IMR-90 (cell line): Measurements from ENCODE around the gene PSRC1. TPM values are rescaled to one million over a fixed set of nuclear protein-coding genes. Genes with fewer than 3 reads are reported as not detected.

Source experiments
- ATAC-seq: fragments of 200-7000 bp; cut with Tn5 transposase; 2 replicates; pipeline ENCODE4 v1.9.1; 2020; ENCODE audit warnings: low read depth, mild to moderate bottlenecking, moderate library complexity
- BruUV-seq: library from RNA; stranded (reverse); fragments of 400-500 nt; replicated peaks from 2 replicates; lab custom pipeline; 2021; lab: Mats Ljungman, UMichigan
- CTCF ChIA-PET: fragments of 300-600 bp; formaldehyde crosslinking; extraction: SDS; loops from one replicate; lab custom pipeline; 2021; ENCODE audit warnings: antibody characterized with exemption; lab: Yijun Ruan, JAX
- POLR2A ChIA-PET: fragments of 300-600 bp; sonication (Branson Sonifier 250); formaldehyde crosslinking; loops from one replicate; lab custom pipeline; 2022; ENCODE audit warnings: antibody characterized with exemption; ENCODE audit not compliant: unreplicated experiment; lab: Charles Lee
- DNase-seq: peaks from one replicate; pipeline ENCODE4 v3.0.0; 2013
- H2AFZ ChIP-seq: replicated peaks from 2 replicates; pipeline ENCODE3; 2013; ENCODE audit warnings: low read length, mild to moderate bottlenecking; ENCODE audit not compliant: poor library complexity
- H2AK5ac ChIP-seq: 2 replicates; pipeline ENCODE4 v1.6.1; 2013; ENCODE audit warnings: low read depth, low read length, inconsistent platforms
- H2AK9ac ChIP-seq: replicated peaks from 2 replicates; pipeline ENCODE3; 2013; ENCODE audit warnings: mild to moderate bottlenecking, low read depth, low read length, moderate library complexity; ENCODE audit not compliant: poor library complexity
- H2BK120ac ChIP-seq: 2 replicates; pipeline ENCODE4 v1.6.1; 2013; ENCODE audit warnings: low read depth, low read length, inconsistent platforms
- H2BK15ac ChIP-seq: 3 replicates; pipeline ENCODE4 v1.6.1; 2013; ENCODE audit warnings: low read depth, low read length, inconsistent platforms
- H2BK20ac ChIP-seq: 2 replicates; pipeline ENCODE4 v1.6.1; 2013; ENCODE audit warnings: low read depth, mild to moderate bottlenecking, inconsistent platforms, low read length, moderate library complexity
- H2BK5ac ChIP-seq: 2 replicates; pipeline ENCODE4 v1.6.1; 2013; ENCODE audit warnings: mild to moderate bottlenecking, low read depth, low read length, inconsistent platforms; ENCODE audit not compliant: poor library complexity, severe bottlenecking
- H3K14ac ChIP-seq: replicated peaks from 2 replicates; pipeline ENCODE4 v1.6.1; 2013; ENCODE audit warnings: low read depth, low read length, inconsistent platforms
- H3K18ac ChIP-seq: 2 replicates; pipeline ENCODE4 v1.6.1; 2013; ENCODE audit warnings: low read depth, low read length, control low read depth
- H3K23ac ChIP-seq: 2 replicates; pipeline ENCODE4 v1.6.1; 2013; ENCODE audit warnings: low read depth, low read length, inconsistent platforms
- H3K27ac ChIP-seq: 2 replicates; pipeline ENCODE4 v1.5.1; 2013; ENCODE audit warnings: mild to moderate bottlenecking, control low read depth, low read length; ENCODE audit not compliant: insufficient read depth
- H3K27me3 ChIP-seq: 2 replicates; pipeline ENCODE4 v1.6.1; 2013; ENCODE audit warnings: low read length; ENCODE audit not compliant: control insufficient read depth, insufficient read depth
- H3K36me3 ChIP-seq: 2 replicates; pipeline ENCODE4 v1.6.1; 2013; ENCODE audit warnings: low read length, mixed read lengths; ENCODE audit not compliant: control insufficient read depth, insufficient read depth
- H3K4ac ChIP-seq: 2 replicates; pipeline ENCODE4 v1.6.1; 2013; ENCODE audit warnings: low read depth, low read length, inconsistent platforms
- H3K4me1 ChIP-seq: 2 replicates; pipeline ENCODE4 v1.6.1; 2013; ENCODE audit warnings: low read length, mixed read lengths; ENCODE audit not compliant: control insufficient read depth, insufficient read depth
- H3K4me2 ChIP-seq: 2 replicates; pipeline ENCODE4 v1.6.1; 2013; ENCODE audit warnings: low read depth, mild to moderate bottlenecking, control low read depth, low read length, moderate library complexity
- H3K4me3 ChIP-seq: 2 replicates; pipeline ENCODE4 v1.5.1; 2013; ENCODE audit warnings: low read depth, mild to moderate bottlenecking, control low read depth, low read length, moderate library complexity; ENCODE audit not compliant: insufficient read depth
- H3K56ac ChIP-seq: 2 replicates; pipeline ENCODE4 v1.6.1; 2013; ENCODE audit warnings: low read length, inconsistent platforms; ENCODE audit not compliant: insufficient read depth; ENCODE audit errors: extremely low read depth
- H3K79me1 ChIP-seq, 2 experiments: 2 replicates each; pipeline ENCODE4 v1.6.1; 2013; ENCODE audit warnings: low read length in 2 of 2, inconsistent platforms in 1 of 2, low read depth in 1 of 2
- H3K9ac ChIP-seq: 2 replicates; pipeline ENCODE4 v1.6.1; 2013; ENCODE audit warnings: low read depth, low read length, control low read depth
- H3K9me1 ChIP-seq: 2 replicates; pipeline ENCODE4 v1.6.1; 2013; ENCODE audit warnings: low read length, inconsistent platforms; ENCODE audit not compliant: insufficient read depth
- H3K9me3 ChIP-seq: 2 replicates; pipeline ENCODE4 v1.6.1; 2013; ENCODE audit warnings: low read length; ENCODE audit not compliant: control insufficient read depth, insufficient read depth
- H4K20me1 ChIP-seq: 2 replicates; pipeline ENCODE4 v1.6.1; 2013; ENCODE audit warnings: low read length, inconsistent platforms; ENCODE audit not compliant: insufficient read depth
- H4K5ac ChIP-seq: 2 replicates; pipeline ENCODE4 v1.6.1; 2013; ENCODE audit warnings: mild to moderate bottlenecking, low read depth, low read length, control low read depth
- H4K8ac ChIP-seq, 2 experiments: 2 replicates each; pipeline ENCODE4 v1.6.1; 2013; ENCODE audit warnings: low read depth in 2 of 2, low read length in 2 of 2, control low read depth in 1 of 2, inconsistent platforms in 1 of 2
- H4K91ac ChIP-seq: 2 replicates; pipeline ENCODE4 v1.6.1; 2013; ENCODE audit warnings: low read depth, low read length, inconsistent platforms; ENCODE audit not compliant: insufficient read depth
- BHLHE40 ChIP-seq: fragments of 150-350 bp; IDR thresholded peaks from 2 replicates; pipeline ENCODE4 v1.6.1; 2016; ENCODE audit warnings: mild to moderate bottlenecking, low read depth, low read length
- FOS ChIP-seq: fragments of 150-350 bp; IDR thresholded peaks from 2 replicates; pipeline ENCODE4 v1.6.1; 2016; ENCODE audit warnings: low read depth, low read length
- MAFK ChIP-seq: IDR thresholded peaks from 2 replicates; pipeline ENCODE4 v1.6.1; 2012; ENCODE audit warnings: low read depth, low read length, improper control_type of control experiment
- MXI1 ChIP-seq: IDR thresholded peaks from 2 replicates; pipeline ENCODE4 v1.6.1; 2012; ENCODE audit warnings: low read depth, mild to moderate bottlenecking, low read length, moderate library complexity, borderline replicate concordance
- POLR2A ChIP-seq: IDR thresholded peaks from 2 replicates; pipeline ENCODE4 v1.6.1; 2012; ENCODE audit warnings: mild to moderate bottlenecking, low read depth, low read length
- RAD21 ChIP-seq: IDR thresholded peaks from 2 replicates; pipeline ENCODE4 v1.6.1; 2012; ENCODE audit warnings: low read length, improper control_type of control experiment
- RFX5 ChIP-seq: IDR thresholded peaks from 2 replicates; pipeline ENCODE4 v1.8.0; 2012; ENCODE audit warnings: low read depth, mild to moderate bottlenecking, low read length, moderate library complexity
- SMC3 ChIP-seq: fragments of 150-350 bp; IDR thresholded peaks from 2 replicates; pipeline ENCODE4 v1.6.1; 2016; ENCODE audit warnings: low read depth, mild to moderate bottlenecking, antibody characterized with exemption, low read length, moderate library complexity
- WGBS, 2 experiments: methylation state at CpG; one replicate each; pipeline versions ENCODE4 v1.1.5 to v1.1.7; 2013; ENCODE audit warnings: missing lambda C conversion rate in 2 of 2; ENCODE audit not compliant: insufficient read length in 1 of 2; ENCODE audit errors: extremely low coverage in 2 of 2; 5-methylcytosine and 5-hydroxymethylcytosine counted together
- dilution Hi-C: fragments of 300-500 bp; cut with HindIII; formaldehyde crosslinking; loops from one replicate; pipeline ENCODE4 v1.14.3; 2018; ENCODE audit warnings: low sequenced_read_pairs; ENCODE audit not compliant: unreplicated experiment
- in situ Hi-C: fragments of 300-500 bp; cut with MboI; formaldehyde crosslinking; loops from 3 replicates; pipeline ENCODE4 v1.14.3; 2019; ENCODE audit warnings: low sequenced_read_pairs, inconsistent platforms, mixed read lengths
- intact Hi-C: fragments of 100-400 bp; cut with micrococcal nuclease; formaldehyde crosslinking; loops from 2 replicates; pipeline ENCODE4 v1.10.0; 2022
- polyA plus RNA-seq, 3 experiments: library from polyadenylated mRNA; depleted of rRNA; stranded (reverse); fragments of >200 nt; gene quantifications; 2 replicates each; pipeline ENCODE4 v1.2.3, GENCODE V29; 2012; ENCODE audit warnings: low replicate concordance in 1 of 3
- total RNA-seq: library from RNA; depleted of rRNA; stranded (reverse); fragments of >200 nt; gene quantifications from 2 replicates; pipeline ENCODE4 v1.2.3, GENCODE V29; 2012

The PSRC1 gene
- total and polyA plus RNA-seq, 2 of the 4 experiments (the other 2 are of a cell fraction) = 34.6 to 40.3 TPM

DNA sequence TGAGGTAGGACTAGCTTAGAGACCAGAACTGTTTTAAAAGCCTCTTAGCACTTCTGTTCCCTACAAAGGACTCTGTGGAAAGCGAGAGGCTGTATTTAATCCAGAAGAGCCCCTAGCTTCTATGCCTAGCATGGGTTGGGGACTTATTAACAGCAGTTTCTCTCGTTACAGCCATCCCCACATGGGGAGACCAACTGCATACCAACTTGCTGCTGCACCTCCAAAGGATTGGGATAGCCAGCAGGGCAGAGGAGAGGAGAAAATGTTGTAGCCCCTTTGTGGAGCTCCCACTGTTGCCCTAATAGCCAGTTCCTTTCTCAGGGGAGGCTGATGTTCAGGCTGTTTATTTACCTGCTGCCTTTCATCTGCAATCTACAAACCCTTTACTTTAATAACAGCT is 44.6 kb downstream of the PSRC1 start:
- no peak overlapping the region for H2AFZ ChIP-seq
- no peak overlapping the region for H3K18ac ChIP-seq
- H3K9ac ChIP-seq = no peak overlapping the region
- no peak overlapping the region for H3K14ac ChIP-seq
- no peak overlapping the region for H3K4me3 ChIP-seq
- intact Hi-C loops (no loop called here), dilution Hi-C loops (no loop called here), in situ Hi-C loops (no loop called here)
- ATAC-seq (no peak), DNase-seq (no peak)
- H2BK5ac ChIP-seq = no peak overlapping the region
- no CpG with 5 or more reads among the region's 2 CpGs for WGBS, 2 experiments
- H4K91ac ChIP-seq = no peak overlapping the region
- ChIA-PET POLR2A (no interaction called here), CTCF (interaction anchor here (0.6 to 0.8 kb wide), 2 partner anchors 20 to 138 kb away, joined by 3 read pairs; no protein-coding TSS in a partner anchor)
- no peak overlapping the region for H2BK20ac ChIP-seq
- no peak overlapping the region for H3K4ac ChIP-seq
- H3K27ac ChIP-seq = no peak overlapping the region
- no peak overlapping the region for H2BK120ac ChIP-seq
- H3K4me1 ChIP-seq = peaks cover 11% of the 10 kb centered on the region
- BruUV-seq = no TSS peak
- H2AK5ac ChIP-seq = no peak overlapping the region
- H3K79me1 ChIP-seq = peaks cover 0 to 38% of the 10 kb centered on the region in 2 experiments
- H3K9me1 ChIP-seq = peaks cover 14% of the 10 kb centered on the region
- no peak overlapping the region for H3K23ac ChIP-seq
- TF ChIP-seq MXI1 (no peak), POLR2A (no peak), RFX5 (no peak), FOS (no peak), MAFK (no peak), SMC3 (no peak), BHLHE40 (no peak), RAD21 (no peak)
- no peak overlapping the region for H2AK9ac ChIP-seq
- H3K36me3 ChIP-seq = peaks cover 41% of the 10 kb centered on the region
- H4K20me1 ChIP-seq = peaks cover 30% of the 10 kb centered on the region
- H3K9me3 ChIP-seq = no peaks in the 10 kb centered on the region
- no peaks in the 10 kb centered on the region for H3K27me3 ChIP-seq
- no peak overlapping the region for H3K56ac ChIP-seq
- no peak overlapping the region for H4K8ac ChIP-seq
- no peak overlapping the region for H2BK15ac ChIP-seq
- no peak overlapping the region for H4K5ac ChIP-seq
- no peak overlapping the region for H3K4me2 ChIP-seq
